ENCODE results near the gene CD28.

The CD28 gene

DNA sequence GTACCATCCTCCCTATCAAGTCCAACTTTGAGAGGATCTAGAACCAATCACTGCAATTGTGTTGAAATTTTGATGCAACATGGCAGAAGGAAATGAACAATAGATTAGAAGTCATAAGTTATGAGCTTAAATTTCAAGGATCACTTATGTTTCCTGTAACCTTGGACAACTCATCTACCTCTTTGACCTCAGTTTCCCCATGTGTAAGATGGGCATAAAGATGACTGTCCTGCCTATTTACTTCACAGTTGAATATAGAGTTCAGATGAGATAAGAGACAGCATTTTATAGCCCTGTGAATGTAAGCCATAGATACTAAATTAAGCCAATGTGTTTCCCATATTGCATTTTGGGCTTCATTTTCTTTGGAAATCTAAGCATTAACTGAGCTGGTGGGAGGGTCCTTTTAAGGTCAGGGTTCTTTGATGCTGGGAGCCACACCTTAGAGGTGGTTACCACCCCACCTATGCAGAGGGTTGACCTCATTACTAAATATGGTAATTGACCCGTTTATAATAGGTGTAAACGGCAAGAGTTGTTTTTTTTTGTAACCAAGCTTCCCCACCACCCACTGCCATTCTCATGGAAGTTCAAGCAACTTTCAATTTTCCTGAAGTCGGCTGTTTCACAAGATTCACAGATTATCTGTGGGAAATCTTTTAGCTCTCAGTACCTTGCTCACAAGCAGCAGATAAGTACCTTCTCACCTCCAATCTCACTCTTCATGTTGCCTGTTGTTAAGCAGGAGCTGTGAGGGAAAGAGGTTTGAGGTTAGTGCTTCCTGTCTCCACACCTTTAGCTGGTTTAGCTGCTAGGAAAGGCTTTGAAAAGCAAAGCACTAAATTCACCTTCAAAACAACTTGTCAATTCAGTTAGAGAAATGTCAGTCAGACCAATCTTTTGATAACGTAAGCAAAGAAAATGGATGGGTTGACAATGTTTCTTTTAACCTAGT lies 13.3 kb downstream of the CD28 start:
- DNase-seq: no peak

DNA sequence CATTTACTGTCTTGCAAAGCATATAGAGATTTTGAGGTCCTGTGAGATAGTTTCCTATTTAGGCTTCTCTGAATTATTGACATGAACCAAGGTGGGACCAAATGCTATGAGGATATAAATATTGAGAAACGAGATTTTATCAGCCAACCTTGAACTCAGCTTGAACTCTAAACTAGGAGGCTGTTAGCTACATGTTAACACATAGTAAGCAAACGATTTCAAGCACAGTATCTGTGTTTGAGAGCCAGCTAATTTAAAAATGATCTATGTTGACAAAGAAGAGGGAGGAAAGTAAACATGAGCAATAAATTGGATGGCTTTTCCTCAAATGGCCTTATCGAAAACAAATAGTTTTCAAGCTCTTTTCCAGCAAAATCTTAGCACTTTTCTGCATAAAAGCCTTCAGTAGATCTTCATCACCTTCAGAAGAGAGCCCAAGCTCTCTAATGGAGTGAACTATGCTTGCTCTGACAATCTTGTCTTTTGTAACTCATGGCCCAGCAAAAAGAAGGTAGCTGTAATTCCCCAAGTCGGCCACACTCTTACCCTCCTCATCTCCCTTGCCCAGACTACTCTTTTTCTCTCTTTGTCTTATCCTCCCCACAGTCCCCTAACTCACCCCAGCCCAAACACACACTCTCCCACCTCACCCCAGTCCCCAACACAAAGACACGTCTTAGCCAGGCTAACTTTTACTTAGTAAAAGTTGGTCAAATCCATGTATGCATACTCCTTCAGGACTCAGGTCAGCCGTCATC lies 14.7 kb downstream of the CD28 start:
- no peak for DNase-seq

GRCh38 chr2:203721781-203722300 lies 15.4 kb downstream of the CD28 start:
- DNase-seq: no peak

DNA sequence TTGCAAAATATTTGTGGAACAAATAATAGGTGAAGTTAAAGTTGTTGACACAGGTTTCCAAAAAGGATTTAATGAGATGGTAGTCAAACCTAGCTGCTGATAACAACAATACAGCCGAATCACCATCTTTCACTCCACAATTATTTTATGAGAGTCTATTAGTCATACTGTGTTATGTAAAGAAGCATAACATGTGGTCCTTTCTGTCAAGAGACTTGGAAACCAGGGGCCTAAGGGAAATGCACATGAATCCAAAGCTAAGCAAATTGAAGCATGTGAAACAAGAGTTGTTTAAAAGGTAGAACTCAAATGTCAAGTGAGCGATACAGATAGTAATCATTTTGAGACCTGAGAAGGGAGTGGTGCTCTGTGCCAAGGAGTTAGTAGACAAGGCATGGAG lies 16.0 kb downstream of the CD28 start:
- no peak for DNase-seq

DNA sequence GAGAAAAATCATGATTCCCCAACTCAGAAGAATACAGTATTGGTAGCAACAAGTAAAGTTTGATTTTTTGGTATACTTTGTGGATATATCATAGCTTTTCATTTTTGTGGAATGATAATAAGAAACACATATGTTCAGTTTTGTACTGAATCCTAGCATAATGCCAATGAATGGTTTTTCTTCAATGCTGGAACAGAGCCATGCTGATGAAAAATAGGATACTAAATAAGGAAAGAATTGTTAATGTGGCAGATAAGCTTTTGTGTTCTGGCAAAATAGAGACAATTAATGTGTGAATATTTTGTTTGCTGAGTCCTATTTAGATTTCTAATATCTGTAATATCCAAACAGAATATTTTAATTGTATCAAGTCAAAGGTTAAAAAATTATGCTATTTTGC lies 21.9 kb downstream of the CD28 start:
- no peak for DNase-seq

GRCh38 chr2:203730076-203730729 lies 23.8 kb downstream of the CD28 start:
- DNase-seq: no peak

GRCh38 chr2:203730883-203731282 lies 24.4 kb downstream of the CD28 start:
- no peak for DNase-seq

- DNase-seq: no peak
Measured at GRCh38 chr2:203732092-203732952, 25.9 kb downstream of the CD28 start.

GRCh38 chr2:203732953-203733510 lies 26.6 kb downstream of the CD28 start:
- DNase-seq: no peak

DNA sequence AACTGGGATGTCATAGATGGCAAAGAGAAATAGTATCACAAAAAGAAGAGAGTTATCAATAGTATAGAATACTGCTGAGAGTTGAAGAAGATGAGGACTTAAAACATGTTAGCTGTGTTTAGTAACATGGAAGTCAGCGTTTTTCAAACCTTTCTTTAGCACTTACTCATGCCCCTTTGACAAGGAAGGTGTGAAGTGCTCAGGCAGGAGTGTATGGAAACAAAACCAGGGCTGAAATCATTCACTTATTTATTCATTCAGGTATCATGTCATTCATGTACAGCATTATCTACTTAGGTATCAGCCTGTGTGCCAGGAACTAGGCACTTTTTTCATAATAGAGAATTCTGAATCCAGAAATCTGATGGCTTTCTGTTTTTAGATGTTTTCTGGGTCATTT lies 27.2 kb downstream of the CD28 start:
- peak; percentile 48 for DNase-seq

DNA sequence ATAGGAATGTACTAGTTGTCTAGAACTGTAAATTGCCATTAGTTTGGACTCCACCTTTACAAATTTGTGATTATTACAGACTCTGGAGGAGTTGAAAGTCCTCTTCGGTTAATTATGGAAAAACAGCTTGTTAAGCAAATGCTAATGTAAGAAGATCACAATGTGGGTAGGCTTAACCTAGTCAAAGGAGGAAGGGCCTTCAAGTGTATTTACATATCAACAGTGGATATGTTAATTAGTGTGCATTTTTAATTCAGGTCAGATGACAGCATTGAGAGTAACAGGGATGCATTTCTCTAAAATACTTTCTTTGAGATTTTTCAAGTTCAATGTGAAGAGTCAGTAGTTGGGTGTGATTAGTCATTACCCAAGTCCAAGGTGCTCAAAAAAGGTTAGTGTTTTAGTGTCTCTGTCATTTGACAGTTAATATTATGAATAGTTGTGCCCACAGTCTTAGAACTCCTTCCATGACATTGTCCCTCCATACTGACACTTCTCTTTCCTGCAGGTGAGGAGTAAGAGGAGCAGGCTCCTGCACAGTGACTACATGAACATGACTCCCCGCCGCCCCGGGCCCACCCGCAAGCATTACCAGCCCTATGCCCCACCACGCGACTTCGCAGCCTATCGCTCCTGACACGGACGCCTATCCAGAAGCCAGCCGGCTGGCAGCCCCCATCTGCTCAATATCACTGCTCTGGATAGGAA lies 28.0 kb downstream of the CD28 start:
- DNase-seq: no peak

DNA sequence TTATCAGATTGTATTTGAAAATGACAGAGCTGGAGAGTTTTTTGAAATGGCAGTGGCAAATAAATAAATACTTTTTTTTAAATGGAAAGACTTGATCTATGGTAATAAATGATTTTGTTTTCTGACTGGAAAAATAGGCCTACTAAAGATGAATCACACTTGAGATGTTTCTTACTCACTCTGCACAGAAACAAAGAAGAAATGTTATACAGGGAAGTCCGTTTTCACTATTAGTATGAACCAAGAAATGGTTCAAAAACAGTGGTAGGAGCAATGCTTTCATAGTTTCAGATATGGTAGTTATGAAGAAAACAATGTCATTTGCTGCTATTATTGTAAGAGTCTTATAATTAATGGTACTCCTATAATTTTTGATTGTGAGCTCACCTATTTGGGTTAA lies 30.9 kb downstream of the CD28 start:
- no peak for DNase-seq

DNA sequence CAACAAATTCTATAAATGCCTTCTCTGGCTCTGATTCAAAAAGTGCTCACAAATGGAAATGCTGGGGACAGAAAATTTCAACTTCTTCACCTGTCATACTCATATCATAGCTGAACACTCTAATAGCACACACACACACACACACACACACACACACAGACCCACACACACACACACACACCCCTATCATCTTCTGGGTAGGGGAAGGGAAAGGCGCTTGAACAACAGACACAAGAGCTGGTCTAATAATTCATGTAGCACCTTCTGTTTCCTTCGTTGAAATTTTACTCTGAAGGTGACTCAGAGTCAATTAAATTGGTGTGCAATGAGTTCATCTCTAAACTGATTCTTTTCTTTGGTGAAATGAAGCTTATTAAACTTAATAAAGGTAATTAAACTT lies 32.9 kb downstream of the CD28 start:
- DNase-seq: peak; percentile 47

DNA sequence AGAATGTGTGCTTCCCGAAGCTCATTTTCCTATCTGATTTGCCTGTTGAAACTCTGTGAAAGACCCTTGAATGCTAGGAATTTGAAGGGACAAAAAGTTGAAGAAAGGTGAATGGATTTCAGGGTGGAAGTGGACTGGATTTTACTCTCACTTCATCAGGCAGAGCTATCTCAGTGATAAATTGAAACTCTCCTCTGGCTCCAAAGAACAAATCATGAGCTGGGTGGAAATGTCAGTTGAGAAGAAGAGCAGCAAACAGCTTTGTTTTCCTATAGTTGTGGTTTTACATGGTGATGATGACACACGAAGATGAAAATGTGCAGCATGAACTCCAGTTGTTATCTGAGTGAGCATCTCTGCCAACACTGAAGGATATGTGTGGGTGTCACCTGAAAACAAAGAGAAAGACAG lies 34.4 kb downstream of the CD28 start:
- DNase-seq: peak; percentile 66

- DNase-seq: no peak
Measured at GRCh38 chr2:203741566-203741965, 35.1 kb downstream of the CD28 start.

GRCh38 chr2:203743441-203743981 lies 37.1 kb downstream of the CD28 start:
- no peak for DNase-seq

DNA sequence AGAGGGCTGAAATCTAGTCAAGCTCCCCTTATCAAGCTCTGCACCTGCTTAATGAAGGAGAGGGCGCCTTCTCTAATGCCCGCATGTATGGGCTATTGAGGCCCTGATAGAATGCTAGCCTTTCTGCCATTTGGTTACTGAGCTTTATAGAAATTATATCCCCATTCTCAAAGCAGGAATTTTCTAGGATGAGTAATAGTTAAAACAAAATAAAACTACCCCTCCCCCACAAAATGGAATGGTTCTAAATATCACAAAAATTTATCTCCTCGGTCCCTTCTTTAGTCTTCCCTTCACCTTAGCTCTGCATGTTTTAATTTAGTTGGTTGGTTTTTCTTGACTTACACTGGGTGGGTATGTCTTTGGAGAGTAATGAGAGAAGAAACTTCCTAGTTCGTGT lies 37.7 kb downstream of the CD28 start:
- no peak for DNase-seq

DNA sequence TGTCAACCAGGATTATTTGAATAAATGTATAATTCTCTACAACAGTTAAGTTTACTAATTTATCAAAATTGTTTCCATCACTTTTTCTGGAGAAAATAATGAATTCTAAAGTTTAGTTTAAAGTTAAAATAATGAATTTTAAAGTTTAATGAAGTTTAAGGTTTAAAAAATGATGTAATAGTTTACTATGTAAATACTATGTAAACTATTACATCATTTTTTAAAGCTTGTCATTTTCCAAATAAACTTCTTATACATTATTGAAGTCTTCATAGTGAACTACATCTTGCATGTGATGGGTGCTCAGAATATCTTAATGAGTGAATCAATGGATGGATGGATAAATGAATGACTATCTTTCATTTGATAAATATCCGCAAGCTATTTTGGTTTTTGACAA lies 38.8 kb downstream of the CD28 start:
- no peak for DNase-seq

DNA sequence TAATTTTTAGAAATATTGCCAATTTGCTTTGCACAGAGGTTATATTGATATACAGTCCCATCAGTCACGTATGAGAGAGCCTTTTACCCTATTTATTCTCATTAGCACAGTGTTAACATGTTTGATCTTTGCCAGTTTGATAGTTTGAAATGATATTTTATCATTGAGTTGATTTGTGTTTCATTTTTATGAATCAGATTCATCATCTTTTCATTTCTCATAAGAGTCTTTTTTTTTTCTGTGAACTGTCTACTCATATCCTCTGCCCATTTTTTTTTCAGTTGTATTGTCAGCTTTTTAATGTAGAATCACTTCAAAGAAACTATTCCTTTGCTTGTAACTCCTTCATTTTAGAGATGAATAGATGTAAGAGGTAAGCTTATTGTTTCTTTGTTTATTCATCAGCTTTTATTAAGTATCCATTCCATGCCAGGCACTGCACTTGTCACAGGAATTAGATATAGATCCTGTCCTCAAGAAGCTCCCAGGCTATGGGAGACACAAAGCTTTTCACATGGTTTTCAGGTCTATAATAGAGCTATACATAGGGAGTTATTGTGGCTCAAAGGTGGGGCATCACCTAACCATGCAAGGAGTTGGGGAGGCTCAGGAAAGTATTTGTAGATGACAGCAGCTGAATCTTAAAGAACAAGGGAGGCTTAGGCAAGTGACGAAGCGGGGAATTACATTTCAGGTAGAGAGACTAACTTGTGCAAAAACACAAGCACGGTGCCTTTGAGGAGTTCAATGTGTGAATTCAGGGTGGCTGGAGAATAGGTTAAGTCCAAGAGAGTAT lies 42.1 kb downstream of the CD28 start:
- no peak for DNase-seq
